Gastroesophageal sphincter (tissue), 4 donors: ENCODE results near the gene LCP1. TPM values are rescaled to one million over a fixed set of nuclear protein-coding genes. Genes with fewer than 3 reads are reported as not detected.

ENCODE experiments used
- ATAC-seq: fragments of 150-250 bp; one replicate; pipeline ENCODE4 v1.9.1; 2016; ENCODE audit warnings: mild to moderate bottlenecking, moderate library complexity
- H3K27ac ChIP-seq, 4 donors: fragments of 200-600 bp; sonication (generic) in 3 of 4; 1 replicate in 3 of 4; 2 replicates in 1 of 4; pipeline ENCODE4 v1.5.1; 2016 to 2019
- H3K27me3 ChIP-seq: fragments of 200-600 bp; sonication (generic); one replicate; pipeline ENCODE4 v1.5.1; 2019
- H3K36me3 ChIP-seq, 2 donors: fragments of 200-600 bp; sonication (generic); one replicate each; pipeline ENCODE4 v1.5.1; 2019; ENCODE audit warnings: control low read depth in 1 of 2
- H3K4me1 ChIP-seq, 3 donors: fragments of 200-600 bp; sonication (generic); 1 replicate in 2 of 3; 2 replicates in 1 of 3; pipeline ENCODE4 v1.5.1; 2016 to 2019; ENCODE audit warnings: control low read depth in 2 of 3
- H3K4me3 ChIP-seq, 2 donors: fragments of 200-600 bp; sonication (generic); one replicate each; pipeline ENCODE4 v1.5.1; 2019; ENCODE audit warnings: mild to moderate bottlenecking in 1 of 2, moderate library complexity in 1 of 2
- H3K9me3 ChIP-seq, 3 donors: fragments of 200-600 bp; sonication (generic); one replicate each; pipeline ENCODE4 v1.5.1; 2017 to 2019; ENCODE audit warnings: control low read depth in 2 of 3
- CTCF ChIP-seq, 4 experiments: fragments of 200-600 bp in 2 of 4; fragments of 450-650 bp in 2 of 4; sonication (generic) in 1 of 4; IDR thresholded peaks; one replicate each; pipeline ENCODE4 v1.5.1; 2017 to 2019; ENCODE audit warnings: antibody characterized with exemption in 4 of 4, mild to moderate bottlenecking in 2 of 4, moderate library complexity in 2 of 4
- EP300 ChIP-seq: sonication (generic); formaldehyde crosslinking; IDR thresholded peaks from one replicate; pipeline ENCODE4 v1.6.1; 2017; ENCODE audit warnings: antibody characterized with exemption, mild to moderate bottlenecking
- POLR2A ChIP-seq, 2 donors: fragments of 450-650 bp; IDR thresholded peaks; one replicate each; pipeline ENCODE4 v1.6.1; 2017; ENCODE audit warnings: antibody characterized with exemption in 2 of 2, mild to moderate bottlenecking in 2 of 2, moderate library complexity in 1 of 2
- POLR2AphosphoS5 ChIP-seq: sonication (generic); formaldehyde crosslinking; IDR thresholded peaks from one replicate; pipeline ENCODE4 v1.6.1; 2017; ENCODE audit warnings: antibody characterized with exemption
- WGBS, 2 donors: methylation state at CpG; one replicate each; pipeline ENCODE4 v1.1.5; 2018; ENCODE audit warnings: low coverage in 1 of 2; 5-methylcytosine and 5-hydroxymethylcytosine counted together
- total RNA-seq, 4 donors: library from RNA; depleted of rRNA; stranded (reverse); fragments of >200 nt; gene quantifications; one replicate each; pipeline ENCODE4 v1.1.0, GENCODE V29; 2016

The LCP1 gene
- total RNA-seq, 4 donors from 2014 or later = 9.0 to 48.9 (median 27.8) TPM

- H3K27me3 ChIP-seq = no peaks in the 10 kb centered on the region
- peaks cover 0 to 5% (median 0%) of the 10 kb centered on the region in 3 donors for H3K4me1 ChIP-seq
- no peak overlapping the region for H3K27ac ChIP-seq
- TF ChIP-seq CTCF (IDR thresholded peaks at IDR 0.05) (no peak), POLR2A (IDR thresholded peaks at IDR 0.05) (no peak), EP300 (no peak), POLR2AphosphoS5 (no peak)
- WGBS, 2 donors = 33 to 91% methylated on average over 1 of the region's 1 CpG
- H3K9me3 ChIP-seq = no peaks in the 10 kb centered on the region
- ATAC-seq = no peak
- H3K4me3 ChIP-seq = no peak overlapping the region
- H3K36me3 ChIP-seq = no peaks in the 10 kb centered on the region
Observed at GRCh38 chr13:46100191-46100815, 81.7 kb downstream of the LCP1 start.

DNA sequence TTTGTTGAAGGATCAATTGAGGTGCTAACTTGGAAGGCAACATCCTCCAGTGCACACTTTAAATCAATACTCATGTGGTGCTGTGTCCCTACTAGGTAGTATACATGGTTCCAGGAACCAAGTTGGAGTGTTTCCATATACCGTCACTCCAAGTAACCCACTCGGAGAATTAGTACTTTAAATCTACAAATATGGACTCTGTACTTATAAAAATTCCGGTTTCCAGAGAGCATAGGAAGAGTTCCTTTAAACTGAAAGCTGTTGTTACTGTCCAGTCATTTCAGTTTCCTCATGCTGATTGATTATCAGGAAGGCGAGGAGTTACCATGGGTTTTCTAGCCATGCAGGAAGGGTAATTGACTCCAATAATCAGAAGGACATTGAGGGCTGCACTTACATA lies 84.3 kb downstream of the LCP1 start:
- WGBS, 2 donors = 80 to 94% methylated on average over 4 of the region's 4 CpGs
- H3K27me3 ChIP-seq = no peaks in the 10 kb centered on the region
- no peaks in the 10 kb centered on the region for H3K36me3 ChIP-seq
- no peaks in the 10 kb centered on the region for H3K9me3 ChIP-seq
- H3K4me3 ChIP-seq = no peak overlapping the region
- peaks cover 0 to 5% (median 0%) of the 10 kb centered on the region in 3 donors for H3K4me1 ChIP-seq
- H3K27ac ChIP-seq = no peak overlapping the region
- no peak for TF ChIP-seq EP300
- TF ChIP-seq POLR2A (IDR thresholded peaks at IDR 0.05) = no peak
- no peak for ATAC-seq

- Histone ChIP-seq H3K27ac (no peak overlapping the region), H3K27me3 (no peaks in the 10 kb centered on the region), H3K4me3 (no peak overlapping the region), H3K36me3 (no peaks in the 10 kb centered on the region), H3K9me3 (no peaks in the 10 kb centered on the region), H3K4me1 (peaks cover 0 to 4% (median 0%) of the 10 kb centered on the region in 3 donors)
- TF ChIP-seq EP300 (no peak), CTCF (IDR thresholded peaks at IDR 0.05) (no peak), POLR2AphosphoS5 (no peak), POLR2A (IDR thresholded peaks at IDR 0.05) (no peak)
- no peak for ATAC-seq
- WGBS, 2 donors = 67% methylated on average over 1 of the region's 3 CpGs; no CpG with 5 or more reads in 1 of the 2 donors
Observed at GRCh38 chr13:46097015-46097414, 85.0 kb downstream of the LCP1 start.

DNA sequence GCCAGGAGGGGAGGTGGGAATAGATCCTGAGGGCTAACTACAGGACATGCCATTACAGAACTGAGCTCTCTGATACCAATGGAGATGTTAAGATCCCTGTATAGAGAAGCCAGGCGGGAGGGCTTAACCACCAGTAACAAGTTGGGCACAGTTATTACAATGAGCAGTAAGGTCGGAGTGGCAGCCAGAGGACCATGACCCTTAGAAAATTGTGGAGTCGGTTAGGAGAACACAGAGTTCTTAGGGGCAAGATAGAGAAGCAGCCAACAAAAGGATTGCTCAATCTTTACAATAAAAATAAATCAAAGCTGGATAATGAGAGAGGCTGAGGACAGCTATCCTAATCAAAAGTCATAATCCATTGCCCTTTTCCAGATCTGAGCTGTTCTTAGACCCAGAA lies 87.5 kb downstream of the LCP1 start:
- H3K36me3 ChIP-seq = no peaks in the 10 kb centered on the region
- H3K27me3 ChIP-seq = no peaks in the 10 kb centered on the region
- H3K4me1 ChIP-seq = no peaks in the 10 kb centered on the region
- H3K4me3 ChIP-seq = no peak overlapping the region
- no peaks in the 10 kb centered on the region for H3K9me3 ChIP-seq
- ATAC-seq = no peak
- no peak overlapping the region for H3K27ac ChIP-seq
- 93% methylated on average over 2 of the region's 3 CpGs; no CpG with 5 or more reads in 1 of the 2 donors for WGBS, 2 donors
- TF ChIP-seq POLR2A (IDR thresholded peaks at IDR 0.05) = no peak
- TF ChIP-seq CTCF (IDR thresholded peaks at IDR 0.05) = no peak

DNA sequence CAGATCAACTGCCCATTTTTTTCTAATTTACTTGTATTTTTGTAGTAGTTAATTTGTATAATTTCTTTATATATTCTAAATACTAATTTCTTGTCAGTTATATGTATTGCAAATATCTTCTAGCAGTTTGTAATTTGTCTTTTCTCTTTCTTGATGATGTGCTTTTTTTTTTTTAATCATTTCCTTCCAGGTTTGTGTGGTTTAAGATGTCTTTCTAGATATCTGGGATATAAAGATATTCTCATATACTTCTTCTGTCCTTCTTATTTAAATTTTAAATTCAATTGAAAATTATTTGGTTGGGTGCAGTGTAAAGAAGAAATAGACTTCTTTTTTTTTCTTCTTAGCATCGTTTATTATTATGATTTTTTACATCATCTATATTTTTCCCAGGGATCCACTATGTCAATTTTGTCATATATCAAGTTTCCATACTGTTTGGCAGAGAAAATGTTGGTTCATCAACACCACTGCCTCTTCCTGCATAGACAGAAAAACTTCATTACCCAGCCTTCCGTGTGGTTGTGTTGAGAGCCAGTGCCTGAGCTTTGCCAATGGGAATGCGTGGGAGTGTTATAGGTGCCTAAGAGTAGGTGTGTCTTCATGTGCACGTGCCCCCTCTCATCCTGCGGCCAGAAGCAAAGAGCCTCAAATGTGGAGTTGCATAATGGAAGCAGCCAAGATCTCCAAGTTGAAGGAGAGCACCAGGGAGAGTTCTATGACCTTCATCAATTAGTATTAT lies 93.0 kb downstream of the LCP1 start:
- no peak for TF ChIP-seq EP300
- no peaks in the 10 kb centered on the region for H3K9me3 ChIP-seq
- peaks cover 8% of the 10 kb centered on the region for H3K27me3 ChIP-seq
- H3K27ac ChIP-seq = no peak overlapping the region
- WGBS, 2 donors = 86 to 91% methylated on average over 1 to 3 of the region's 5 CpGs
- no peaks in the 10 kb centered on the region for H3K4me1 ChIP-seq
- no peak for ATAC-seq
- H3K4me3 ChIP-seq = no peak overlapping the region
- no peaks in the 10 kb centered on the region for H3K36me3 ChIP-seq

- Histone ChIP-seq H3K27ac (no peak overlapping the region), H3K9me3 (no peaks in the 10 kb centered on the region), H3K4me3 (no peak overlapping the region), H3K27me3 (peaks cover 8% of the 10 kb centered on the region), H3K36me3 (no peaks in the 10 kb centered on the region), H3K4me1 (no peaks in the 10 kb centered on the region)
- ATAC-seq = no peak
- TF ChIP-seq CTCF (IDR thresholded peaks at IDR 0.05) (no peak), POLR2AphosphoS5 (no peak), EP300 (no peak), POLR2A (IDR thresholded peaks at IDR 0.05) (no peak)
Observed at GRCh38 chr13:46087481-46087880, 94.5 kb downstream of the LCP1 start.
